ENCODE data around the gene ZFP69B. TPM values are rescaled to one million over a fixed set of nuclear protein-coding genes. Genes with fewer than 3 reads are reported as not detected.
"Not testable (repeated sequence)": the region's sequence is repeated elsewhere in the genome, so short reads cannot be mapped to it uniquely, and the experiment has no call there.

The ZFP69B gene
- total RNA-seq, 6 experiments from 2014 or later: 0.14 to 1.5 (median 0.87) TPM

- H3K27ac ChIP-seq: no peak overlapping the region
- H3K36me3 ChIP-seq: peaks cover 0 to 27% (median 3%) of the 10 kb centered on the region in 4 donors
- H3K4me3 ChIP-seq: no peak overlapping the region
- H3K9me3 ChIP-seq: peaks cover 0 to 24% (median 13%) of the 10 kb centered on the region in 4 donors
- no peaks in the 10 kb centered on the region for H3K27me3 ChIP-seq
- ATAC-seq (no peak), DNase-seq (no peak)
- no peak for TF ChIP-seq POLR2A (IDR thresholded peaks at IDR 0.05)
- no peak for TF ChIP-seq CTCF (IDR thresholded peaks at IDR 0.05)
- H3K4me1 ChIP-seq: no peaks in the 10 kb centered on the region
- WGBS (ENCODE audit: insufficient coverage, low coverage, low lambda C conversion rate, missing lambda C conversion rate): 100% methylated on average over 3 of the region's 4 CpGs
- intact Hi-C loops (cut with DNase I): no loop called here
These were observed 45.1 kb downstream of the ZFP69B start for GRCh38 chr1:40495315-40495903.

GRCh38 chr1:40502651-40503050 is 52.4 kb downstream of the ZFP69B start:
- ATAC-seq; H3K36me3 ChIP-seq; H3K4me1 ChIP-seq; H3K27ac ChIP-seq; DNase-seq; H3K27me3 ChIP-seq; H3K4me3 ChIP-seq; intact Hi-C loops (cut with DNase I): not testable (repeated sequence)
- peaks cover 0 to 18% (median 4%) of the 10 kb centered on the region in 4 donors for H3K9me3 ChIP-seq
- 87% methylated on average over 3 of the region's 4 CpGs for WGBS (ENCODE audit: insufficient coverage, low coverage, low lambda C conversion rate, missing lambda C conversion rate)

- H3K27ac ChIP-seq: peak overlapping the region; percentile 35 to 61 (median 46)
- peaks cover 0 to 4% (median 0%) of the 10 kb centered on the region in 4 donors for H3K4me1 ChIP-seq
- no peak for ATAC-seq
- intact Hi-C loops (cut with DNase I): no loop called here
- no peaks in the 10 kb centered on the region for H3K36me3 ChIP-seq
- peak overlapping the region; percentile 64 to 88 (median 81) for H3K4me3 ChIP-seq
- DNase-seq: no peak
- TF ChIP-seq POLR2A (IDR thresholded peaks at IDR 0.05) (no peak), CTCF (IDR thresholded peaks at IDR 0.05) (no peak)
- H3K9me3 ChIP-seq: no peaks in the 10 kb centered on the region
- 62% methylated on average over 6 of the region's 6 CpGs for WGBS (ENCODE audit: insufficient coverage, low coverage, low lambda C conversion rate, missing lambda C conversion rate)
- H3K27me3 ChIP-seq: no peaks in the 10 kb centered on the region
These were observed 57.7 kb downstream of the ZFP69B start for GRCh38 chr1:40507973-40508372.

- H3K36me3 ChIP-seq: no peaks in the 10 kb centered on the region
- H3K9me3 ChIP-seq: no peaks in the 10 kb centered on the region
- WGBS (ENCODE audit: insufficient coverage, low coverage, low lambda C conversion rate, missing lambda C conversion rate): 0% methylated on average over 20 of the region's 76 CpGs
- no peaks in the 10 kb centered on the region for H3K27me3 ChIP-seq
- DNase-seq (peak; percentile 90 to 92 (median 90)), ATAC-seq (peak; percentile 99 to 100 (median 100))
- TF ChIP-seq CTCF (IDR thresholded peaks at IDR 0.05): no peak
- TF ChIP-seq POLR2A (IDR thresholded peaks at IDR 0.05): peak; percentile 67
- H3K4me3 ChIP-seq: peak within 1 kb of the TSS; percentile 64 to 88 (median 81)
- peaks cover 0 to 4% (median 0%) of the 10 kb centered on the region in 4 donors for H3K4me1 ChIP-seq
- intact Hi-C loops (cut with DNase I): no loop called here
- peak within 1 kb of the TSS; percentile 35 to 61 (median 46) for H3K27ac ChIP-seq
These were observed 58.4 kb downstream of the ZFP69B start, which contains the start of gene EXO5 for GRCh38 chr1:40508375-40509341. Gene EXO5, plus strand, starts transcription at chr1:40508767. Its CDS starts 5,778 bp downstream, at chr1:40514545.

Other genes starting within 250 kb of the ZFP69B start
- gene TMCO2, start 202.5 kb upstream of the ZFP69B start, total RNA-seq: not detected
- 10 to 100 TPM; 21.1 to 36.9 (median 27.5) TPM for gene ZMPSTE24, start 192.2 kb upstream of the ZFP69B start, total RNA-seq
- gene COL9A2, start 133.2 kb upstream of the ZFP69B start, total RNA-seq: under 1 TPM; 0.16 to 0.99 (median 0.46) TPM
- 10 to 100 TPM; 23.7 to 41.5 (median 36.2) TPM for gene SMAP2, start 76.7 kb upstream of the ZFP69B start, total RNA-seq
- 1 to 10 TPM in 5 of 6 experiments, under 1 TPM in 1; 0.88 to 2.2 (median 1.5) TPM for gene ZFP69, start 26.8 kb downstream of the ZFP69B start, total RNA-seq
- gene EXO5, start 58.3 kb downstream of the ZFP69B start, total RNA-seq: 1 to 10 TPM; 2.5 to 7.7 (median 3.9) TPM
- 10 to 100 TPM in 2 of 6 experiments, 1 to 10 TPM in 4; 6.0 to 11.0 (median 8.6) TPM for gene ZNF684, start 81.2 kb downstream of the ZFP69B start, total RNA-seq
- gene RIMS3, start 215.2 kb downstream of the ZFP69B start, total RNA-seq: 1 to 10 TPM in 2 of 6 experiments, under 1 TPM in 4; 0.35 to 1.4 (median 0.45) TPM
- 10 to 100 TPM; 21.9 to 36.1 (median 28.1) TPM for gene NFYC, start 241.2 kb downstream of the ZFP69B start, total RNA-seq

Data from right lobe of liver (tissue), 6 donors.